Astrocyte of the spinal cord (primary cell): ENCODE data around the gene LARP4.
"Not testable (repeated sequence)": the region's sequence is repeated elsewhere in the genome, so short reads cannot be mapped to it uniquely, and the experiment has no call there.

Experiments
- DNase-seq: peaks from one replicate; pipeline ENCODE4 v3.0.0; 2011; ENCODE audit warnings: low read depth, low spot score
- H3K4me3 ChIP-seq: 2 replicates; pipeline ENCODE4 v1.5.1; 2011; ENCODE audit warnings: low read depth, mild to moderate bottlenecking, low read length, moderate library complexity
- in situ Hi-C: cut with HindIII; loops from 2 replicates; pipeline ENCODE4 v1.10.0; 2017; ENCODE audit warnings: low sequenced_read_pairs
- TF ChIP-seq, protein P1 (sequence below): IDR thresholded peaks from 2 replicates; pipeline ENCODE4 v1.5.1; 2012; ENCODE audit warnings: low read depth, mild to moderate bottlenecking, low read length, inconsistent platforms

LARP4 gene

DNA sequence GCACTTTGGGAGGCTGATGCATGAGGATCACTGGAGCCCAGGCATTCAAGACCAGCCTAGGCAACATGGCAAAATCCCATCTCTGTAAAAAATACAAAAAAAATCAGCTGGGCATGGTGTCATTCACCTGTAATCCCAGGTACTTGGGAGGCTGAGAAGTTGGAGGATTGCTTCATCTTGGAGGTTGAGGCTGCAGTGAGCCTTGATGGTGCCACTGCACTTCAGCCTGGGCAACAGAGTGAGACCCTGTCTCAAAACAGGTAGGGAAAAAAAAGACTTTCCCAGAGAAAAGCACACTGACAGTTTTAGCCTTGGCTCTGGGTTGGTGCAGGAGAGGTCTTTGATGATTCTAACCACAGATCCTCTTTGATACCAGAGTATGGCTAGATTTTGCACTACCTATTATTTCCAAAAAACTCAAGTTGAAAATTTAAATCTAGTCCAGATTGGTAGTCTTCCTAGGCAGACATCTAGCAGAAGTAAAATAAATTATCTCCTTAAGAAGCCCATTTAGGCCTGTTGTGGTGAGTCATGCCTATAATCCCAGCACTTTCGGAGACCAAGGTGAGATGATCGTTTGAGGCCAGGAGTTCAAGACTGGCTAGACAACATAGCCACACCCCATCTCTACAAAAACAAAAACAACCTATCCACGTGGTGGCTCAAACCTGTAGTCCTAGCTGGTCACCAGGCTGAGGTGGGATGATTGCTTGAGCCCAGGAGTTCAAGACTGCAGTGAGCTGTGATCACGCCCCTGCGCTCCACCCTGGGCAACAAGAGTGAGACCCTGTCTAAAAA, 18.6 kb downstream of the LARP4 start:
- in situ Hi-C loops = no loop called here
- no peak for DNase-seq
- H3K4me3 ChIP-seq = no peak overlapping the region
- TF ChIP-seq, protein P1, sequence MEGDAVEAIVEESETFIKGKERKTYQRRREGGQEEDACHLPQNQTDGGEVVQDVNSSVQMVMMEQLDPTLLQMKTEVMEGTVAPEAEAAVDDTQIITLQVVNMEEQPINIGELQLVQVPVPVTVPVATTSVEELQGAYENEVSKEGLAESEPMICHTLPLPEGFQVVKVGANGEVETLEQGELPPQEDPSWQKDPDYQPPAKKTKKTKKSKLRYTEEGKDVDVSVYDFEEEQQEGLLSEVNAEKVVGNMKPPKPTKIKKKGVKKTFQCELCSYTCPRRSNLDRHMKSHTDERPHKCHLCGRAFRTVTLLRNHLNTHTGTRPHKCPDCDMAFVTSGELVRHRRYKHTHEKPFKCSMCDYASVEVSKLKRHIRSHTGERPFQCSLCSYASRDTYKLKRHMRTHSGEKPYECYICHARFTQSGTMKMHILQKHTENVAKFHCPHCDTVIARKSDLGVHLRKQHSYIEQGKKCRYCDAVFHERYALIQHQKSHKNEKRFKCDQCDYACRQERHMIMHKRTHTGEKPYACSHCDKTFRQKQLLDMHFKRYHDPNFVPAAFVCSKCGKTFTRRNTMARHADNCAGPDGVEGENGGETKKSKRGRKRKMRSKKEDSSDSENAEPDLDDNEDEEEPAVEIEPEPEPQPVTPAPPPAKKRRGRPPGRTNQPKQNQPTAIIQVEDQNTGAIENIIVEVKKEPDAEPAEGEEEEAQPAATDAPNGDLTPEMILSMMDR = no peak

DNA sequence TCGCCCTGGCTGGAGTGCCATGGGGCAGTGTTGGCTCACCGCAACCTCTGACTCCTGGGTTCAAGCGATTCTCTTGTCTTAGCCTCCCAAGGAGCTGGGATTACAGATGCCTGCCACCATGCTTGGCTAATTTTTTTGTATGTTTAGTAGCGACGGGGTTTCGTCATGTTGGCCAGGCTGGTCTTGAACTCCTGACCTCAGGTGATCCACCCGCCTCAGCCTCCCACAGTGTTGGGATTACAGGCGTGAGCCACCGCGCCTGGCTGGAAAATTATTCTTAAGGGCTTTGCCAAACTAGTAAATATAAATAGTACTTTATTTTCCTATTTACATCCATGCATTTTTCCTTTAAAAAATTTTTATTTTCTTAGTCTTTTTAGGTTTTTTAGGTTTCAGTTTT, 22.2 kb downstream of the LARP4 start:
- H3K4me3 ChIP-seq, in situ Hi-C loops, DNase-seq: not testable (repeated sequence)

DNA sequence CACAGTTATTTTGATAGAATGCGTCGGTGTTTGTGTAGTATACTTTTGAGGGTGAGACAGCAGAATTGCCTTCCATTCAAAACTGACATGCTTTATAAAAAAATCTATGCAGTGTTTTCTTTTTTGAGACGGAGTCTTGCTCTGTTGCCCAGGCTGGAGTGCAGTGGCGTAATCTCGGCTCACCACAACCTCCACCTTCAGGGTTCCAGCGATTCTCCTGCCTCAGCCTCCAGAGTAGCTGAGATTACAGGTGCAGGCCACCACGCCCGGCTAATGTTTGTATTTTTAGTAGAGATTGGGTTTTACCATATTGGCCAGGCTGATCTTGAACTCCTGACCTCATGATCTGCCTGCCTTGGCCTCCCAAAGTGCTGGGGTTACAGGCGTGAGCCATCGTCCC, 22.7 kb downstream of the LARP4 start:
- in situ Hi-C loops, DNase-seq, H3K4me3 ChIP-seq: not testable (repeated sequence)

DNA sequence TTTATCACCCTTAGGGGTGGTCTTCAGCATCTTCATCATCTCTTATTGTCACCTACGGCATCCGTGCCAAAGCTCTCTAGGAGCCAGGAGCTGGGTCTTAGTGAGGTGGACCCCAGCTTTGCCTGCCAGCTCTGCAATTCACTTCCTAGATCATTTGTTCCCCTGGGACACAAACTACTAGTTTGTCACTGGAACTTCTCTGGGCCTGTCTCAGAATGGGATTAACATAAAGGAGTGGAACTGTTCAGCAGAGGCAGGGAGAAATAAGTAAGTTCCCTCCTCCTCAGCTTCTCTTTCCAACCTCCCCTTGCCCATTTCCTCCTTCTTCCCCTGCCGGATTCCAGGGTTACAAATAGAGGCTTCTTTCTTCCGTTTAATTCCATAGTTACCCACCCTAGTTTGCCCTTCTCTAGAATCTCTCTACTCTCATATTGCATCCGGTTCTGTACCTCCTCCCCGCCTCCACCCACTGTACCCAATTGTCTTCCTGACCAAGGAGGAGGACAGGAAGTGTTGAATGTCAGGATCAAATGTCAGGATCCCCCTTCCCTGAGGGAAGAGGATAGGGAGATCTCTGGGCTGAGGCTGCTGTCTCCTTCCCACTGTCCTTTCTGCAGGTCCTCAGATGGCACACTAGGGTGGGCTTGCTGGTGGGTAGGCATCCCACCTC, 25.0 kb downstream of the LARP4 start:
- TF ChIP-seq, protein P1 = no peak
- DNase-seq = no peak
- in situ Hi-C loops = no loop called here
- H3K4me3 ChIP-seq = no peak overlapping the region

DNA sequence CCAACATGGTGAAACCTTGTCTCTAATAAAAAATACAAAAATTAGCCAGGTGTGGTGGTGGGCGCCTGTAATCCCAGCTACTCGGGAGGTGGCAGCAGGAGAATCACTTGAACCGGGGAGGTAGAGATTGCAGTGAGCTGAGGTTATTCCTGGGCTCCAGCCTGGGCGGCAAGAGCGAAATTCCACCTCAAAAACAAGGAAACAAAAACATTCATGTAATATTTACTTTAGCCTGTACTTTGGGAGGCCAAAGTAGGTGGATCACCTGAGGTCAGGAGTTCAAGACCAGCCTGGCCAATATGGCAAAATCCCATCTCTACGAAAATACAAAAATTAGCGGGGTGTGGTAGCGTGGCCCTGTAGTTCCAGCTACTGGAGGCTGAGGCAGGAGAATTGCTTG, 31.0 kb downstream of the LARP4 start:
- DNase-seq, in situ Hi-C loops, H3K4me3 ChIP-seq: not testable (repeated sequence)

DNA sequence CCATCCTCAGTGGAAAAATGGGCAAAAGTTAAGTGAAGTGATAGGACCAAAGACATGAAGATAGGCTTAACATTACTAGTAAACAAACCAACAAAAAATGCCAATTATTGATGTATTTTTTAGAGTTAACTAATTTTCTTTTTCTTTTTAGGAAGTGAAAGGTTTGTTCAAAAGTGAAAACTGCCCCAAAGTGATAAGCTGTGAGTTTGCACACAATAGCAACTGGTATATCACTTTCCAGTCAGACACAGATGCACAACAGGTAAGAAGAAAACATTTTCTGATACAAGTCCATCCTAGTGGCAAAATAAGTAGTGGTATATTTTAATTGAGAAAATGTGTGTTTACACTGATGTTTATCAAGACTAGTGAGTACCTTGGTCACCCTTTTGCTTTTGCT, 39.6 kb downstream of the LARP4 start:
- TF ChIP-seq, protein P1 = no peak
- no peak overlapping the region for H3K4me3 ChIP-seq
- no peak for DNase-seq
- in situ Hi-C loops = no loop called here

DNA sequence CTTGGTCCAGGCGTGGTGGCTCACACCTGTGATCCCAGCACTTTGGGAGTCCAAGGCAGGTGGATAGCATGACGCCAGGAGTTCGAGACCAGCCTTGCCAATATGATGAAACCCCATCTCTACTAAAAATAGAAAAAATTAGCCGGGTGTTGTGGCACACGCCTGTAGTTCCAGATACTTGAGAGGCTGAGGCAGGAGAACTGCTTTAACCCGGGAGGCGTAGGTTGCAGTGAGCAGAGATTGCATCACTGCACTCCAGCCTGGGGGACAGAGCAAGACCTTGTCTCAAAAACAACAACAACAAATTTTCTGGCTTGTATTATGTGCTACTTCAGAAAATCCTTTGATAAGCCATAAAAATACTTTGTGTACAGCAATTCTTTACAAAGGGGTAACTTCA, 41.1 kb downstream of the LARP4 start:
- TF ChIP-seq, protein P1 = no peak
- H3K4me3 ChIP-seq = no peak overlapping the region
- in situ Hi-C loops = no loop called here

DNA sequence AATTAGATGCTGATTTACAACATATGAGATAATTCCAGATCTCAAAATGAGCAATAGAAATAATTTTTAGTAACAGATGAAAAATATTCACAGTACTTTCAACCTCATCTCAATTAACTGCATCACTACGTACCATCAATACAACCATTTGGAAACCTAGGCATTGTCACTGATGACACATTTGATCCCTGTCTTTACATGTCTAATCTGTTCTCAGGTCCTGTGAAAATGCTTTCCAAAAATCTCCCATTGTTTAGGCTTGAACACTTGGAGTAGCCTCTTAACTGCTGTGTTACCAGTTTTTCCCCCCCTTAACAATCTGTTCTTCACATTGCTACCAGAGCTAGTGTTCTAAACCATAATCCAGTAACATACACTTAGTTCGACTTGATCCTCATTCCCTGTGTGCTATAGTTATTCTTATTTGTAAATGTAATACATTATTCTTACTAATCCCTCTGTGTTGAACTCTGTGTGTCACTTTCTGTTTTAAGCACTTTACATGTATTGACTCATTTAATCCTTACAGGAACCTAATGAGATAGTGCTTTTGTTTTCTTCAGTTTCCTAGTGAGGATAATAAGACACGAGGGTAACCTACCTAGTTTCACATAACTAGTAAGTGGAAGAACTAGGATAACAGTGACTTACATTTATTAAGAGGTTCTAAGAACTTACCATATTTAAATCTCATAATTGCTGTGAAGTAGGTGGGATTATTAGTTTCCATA, 41.7 kb downstream of the LARP4 start:
- in situ Hi-C loops = no loop called here
- TF ChIP-seq, protein P1 = no peak
- no peak for DNase-seq
- H3K4me3 ChIP-seq = no peak overlapping the region

More for the DNA sequence above, 41.1 kb downstream of the LARP4 start:
- no peak for DNase-seq

DNA sequence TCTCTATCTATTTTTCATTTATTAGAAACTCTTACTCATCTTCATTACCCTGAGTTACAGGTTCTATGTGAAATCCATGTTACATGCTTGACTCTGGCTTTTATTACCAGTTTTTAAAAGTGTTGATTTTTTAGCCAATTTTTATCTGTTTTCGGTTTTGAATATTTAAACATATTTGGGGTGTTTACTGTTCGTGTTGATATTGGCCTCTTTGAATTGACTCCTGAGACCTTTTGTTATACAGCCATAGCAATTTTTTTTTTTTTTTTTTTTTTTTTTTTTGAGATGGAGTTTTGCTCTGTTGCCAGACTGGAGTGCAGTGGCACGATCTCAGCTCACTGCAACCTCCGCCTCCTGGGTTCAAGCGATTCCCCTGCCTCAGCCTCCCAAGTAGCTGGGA, 49.0 kb downstream of the LARP4 start:
- DNase-seq, in situ Hi-C loops, H3K4me3 ChIP-seq: not testable (repeated sequence)
